Measurements from ENCODE around the gene NUDT22.

Gene NUDT22

GRCh38 chr11:64253481-64253880, 27.4 kb downstream of the NUDT22 start:
- peak overlapping the region; percentile 56 to 89 for H3K9ac ChIP-seq (ENCODE audit: low read depth in 1 of 2, low read length in 2 of 2)
- H3K9me3 ChIP-seq (ENCODE audit: control insufficient read depth in 1 of 2, low read length in 2 of 2): no peaks in the 10 kb centered on the region
- H3K4me3 ChIP-seq (ENCODE audit: low read depth in 1 of 2, low read length in 2 of 2): peak overlapping the region; percentile 66 to 90
- H3K36me3 ChIP-seq (ENCODE audit: control insufficient read depth in 1 of 2, insufficient read depth in 2 of 2, low read length in 2 of 2): peaks cover 20 to 41% of the 10 kb centered on the region in 2 donors
- no peaks in the 10 kb centered on the region for H3K27me3 ChIP-seq (ENCODE audit: control insufficient read depth in 1 of 2, insufficient read depth in 2 of 2, low read length in 2 of 2)
- peaks cover 49 to 57% of the 10 kb centered on the region in 2 donors for H3K4me1 ChIP-seq (ENCODE audit: control insufficient read depth in 1 of 2, insufficient read depth in 2 of 2, low read length in 2 of 2)
- H3K27ac ChIP-seq (ENCODE audit: low read depth, low read length): no peak overlapping the region

- no peak overlapping the region for H3K27ac ChIP-seq (ENCODE audit: low read depth, low read length)
- no peaks in the 10 kb centered on the region for H3K9me3 ChIP-seq (ENCODE audit: control insufficient read depth in 1 of 2, low read length in 2 of 2)
- H3K36me3 ChIP-seq (ENCODE audit: control insufficient read depth in 1 of 2, insufficient read depth in 2 of 2, low read length in 2 of 2): peaks cover 24 to 49% of the 10 kb centered on the region in 2 donors
- no peak overlapping the region for H3K9ac ChIP-seq (ENCODE audit: low read depth in 1 of 2, low read length in 2 of 2)
- no peaks in the 10 kb centered on the region for H3K27me3 ChIP-seq (ENCODE audit: control insufficient read depth in 1 of 2, insufficient read depth in 2 of 2, low read length in 2 of 2)
- H3K4me1 ChIP-seq (ENCODE audit: control insufficient read depth in 1 of 2, insufficient read depth in 2 of 2, low read length in 2 of 2): peaks cover 42 to 52% of the 10 kb centered on the region in 2 donors
- H3K4me3 ChIP-seq (ENCODE audit: low read depth in 1 of 2, low read length in 2 of 2): peak overlapping the region in 1 of 2 donors; percentile 66
Observed at GRCh38 chr11:64254326-64254725, 28.3 kb downstream of the NUDT22 start.

GRCh38 chr11:64255135-64256128, 29.4 kb downstream of the NUDT22 start:
- H3K27ac ChIP-seq (ENCODE audit: low read depth, low read length): no peak overlapping the region
- H3K36me3 ChIP-seq (ENCODE audit: control insufficient read depth in 1 of 2, insufficient read depth in 2 of 2, low read length in 2 of 2): peaks cover 35 to 61% of the 10 kb centered on the region in 2 donors
- H3K27me3 ChIP-seq (ENCODE audit: control insufficient read depth in 1 of 2, insufficient read depth in 2 of 2, low read length in 2 of 2): no peaks in the 10 kb centered on the region
- H3K4me3 ChIP-seq (ENCODE audit: low read depth in 1 of 2, low read length in 2 of 2): no peak overlapping the region
- H3K9me3 ChIP-seq (ENCODE audit: control insufficient read depth in 1 of 2, low read length in 2 of 2): no peaks in the 10 kb centered on the region
- H3K9ac ChIP-seq (ENCODE audit: low read depth in 1 of 2, low read length in 2 of 2): no peak overlapping the region
- H3K4me1 ChIP-seq (ENCODE audit: control insufficient read depth in 1 of 2, insufficient read depth in 2 of 2, low read length in 2 of 2): peaks cover 35 to 42% of the 10 kb centered on the region in 2 donors

- H3K4me3 ChIP-seq (ENCODE audit: low read depth in 1 of 2, low read length in 2 of 2): no peak overlapping the region
- H3K9me3 ChIP-seq (ENCODE audit: control insufficient read depth in 1 of 2, low read length in 2 of 2): no peaks in the 10 kb centered on the region
- no peak overlapping the region for H3K27ac ChIP-seq (ENCODE audit: low read depth, low read length)
- peaks cover 30 to 35% of the 10 kb centered on the region in 2 donors for H3K4me1 ChIP-seq (ENCODE audit: control insufficient read depth in 1 of 2, insufficient read depth in 2 of 2, low read length in 2 of 2)
- H3K9ac ChIP-seq (ENCODE audit: low read depth in 1 of 2, low read length in 2 of 2): no peak overlapping the region
- H3K27me3 ChIP-seq (ENCODE audit: control insufficient read depth in 1 of 2, insufficient read depth in 2 of 2, low read length in 2 of 2): no peaks in the 10 kb centered on the region
- H3K36me3 ChIP-seq (ENCODE audit: control insufficient read depth in 1 of 2, insufficient read depth in 2 of 2, low read length in 2 of 2): peaks cover 38 to 68% of the 10 kb centered on the region in 2 donors
Observed at GRCh38 chr11:64256300-64256699, 30.2 kb downstream of the NUDT22 start.

- peaks cover 51 to 89% of the 10 kb centered on the region in 2 donors for H3K36me3 ChIP-seq (ENCODE audit: control insufficient read depth in 1 of 2, insufficient read depth in 2 of 2, low read length in 2 of 2)
Observed at GRCh38 chr11:64258356-64258755, 32.3 kb downstream of the NUDT22 start.

GRCh38 chr11:64258946-64259532, 33.0 kb downstream of the NUDT22 start:
- Histone ChIP-seq H3K9ac (ENCODE audit: low read depth in 1 of 2, low read length in 2 of 2) (no peak overlapping the region), H3K4me1 (ENCODE audit: control insufficient read depth in 1 of 2, insufficient read depth in 2 of 2, low read length in 2 of 2) (peaks cover 16 to 17% of the 10 kb centered on the region in 2 donors), H3K27me3 (ENCODE audit: control insufficient read depth in 1 of 2, insufficient read depth in 2 of 2, low read length in 2 of 2) (no peaks in the 10 kb centered on the region), H3K36me3 (ENCODE audit: control insufficient read depth in 1 of 2, insufficient read depth in 2 of 2, low read length in 2 of 2) (peaks cover 57 to 94% of the 10 kb centered on the region in 2 donors), H3K4me3 (ENCODE audit: low read depth in 1 of 2, low read length in 2 of 2) (no peak overlapping the region), H3K9me3 (ENCODE audit: control insufficient read depth in 1 of 2, low read length in 2 of 2) (no peaks in the 10 kb centered on the region), H3K27ac (ENCODE audit: low read depth, low read length) (no peak overlapping the region)

More at GRCh38 chr11:64258356-64258755, 32.3 kb downstream of the NUDT22 start:
- Histone ChIP-seq H3K9ac (ENCODE audit: low read depth in 1 of 2, low read length in 2 of 2) (no peak overlapping the region), H3K4me3 (ENCODE audit: low read depth in 1 of 2, low read length in 2 of 2) (no peak overlapping the region), H3K9me3 (ENCODE audit: control insufficient read depth in 1 of 2, low read length in 2 of 2) (no peaks in the 10 kb centered on the region), H3K27ac (ENCODE audit: low read depth, low read length) (no peak overlapping the region), H3K4me1 (ENCODE audit: control insufficient read depth in 1 of 2, insufficient read depth in 2 of 2, low read length in 2 of 2) (peaks cover 23 to 24% of the 10 kb centered on the region in 2 donors), H3K27me3 (ENCODE audit: control insufficient read depth in 1 of 2, insufficient read depth in 2 of 2, low read length in 2 of 2) (no peaks in the 10 kb centered on the region)

- Histone ChIP-seq H3K36me3 (ENCODE audit: control insufficient read depth in 1 of 2, insufficient read depth in 2 of 2, low read length in 2 of 2) (peaks cover 63 to 94% of the 10 kb centered on the region in 2 donors), H3K4me1 (ENCODE audit: control insufficient read depth in 1 of 2, insufficient read depth in 2 of 2, low read length in 2 of 2) (peaks cover 10 to 15% of the 10 kb centered on the region in 2 donors), H3K27me3 (ENCODE audit: control insufficient read depth in 1 of 2, insufficient read depth in 2 of 2, low read length in 2 of 2) (no peaks in the 10 kb centered on the region), H3K4me3 (ENCODE audit: low read depth in 1 of 2, low read length in 2 of 2) (no peak overlapping the region), H3K9me3 (ENCODE audit: control insufficient read depth in 1 of 2, low read length in 2 of 2) (no peaks in the 10 kb centered on the region), H3K27ac (ENCODE audit: low read depth, low read length) (no peak overlapping the region), H3K9ac (ENCODE audit: low read depth in 1 of 2, low read length in 2 of 2) (no peak overlapping the region)
Observed at GRCh38 chr11:64259533-64260067, 33.5 kb downstream of the NUDT22 start.

- Histone ChIP-seq H3K9ac (ENCODE audit: low read depth in 1 of 2, low read length in 2 of 2) (no peak overlapping the region), H3K27ac (ENCODE audit: low read depth, low read length) (no peak overlapping the region), H3K36me3 (ENCODE audit: control insufficient read depth in 1 of 2, insufficient read depth in 2 of 2, low read length in 2 of 2) (peaks cover 60 to 90% of the 10 kb centered on the region in 2 donors), H3K4me1 (ENCODE audit: control insufficient read depth in 1 of 2, insufficient read depth in 2 of 2, low read length in 2 of 2) (peaks cover 5 to 9% of the 10 kb centered on the region in 2 donors), H3K9me3 (ENCODE audit: control insufficient read depth in 1 of 2, low read length in 2 of 2) (no peaks in the 10 kb centered on the region), H3K27me3 (ENCODE audit: control insufficient read depth in 1 of 2, insufficient read depth in 2 of 2, low read length in 2 of 2) (no peaks in the 10 kb centered on the region), H3K4me3 (ENCODE audit: low read depth in 1 of 2, low read length in 2 of 2) (no peak overlapping the region)
Observed at GRCh38 chr11:64260147-64260708, 34.2 kb downstream of the NUDT22 start.

- H3K36me3 ChIP-seq (ENCODE audit: control insufficient read depth in 1 of 2, insufficient read depth in 2 of 2, low read length in 2 of 2): peaks cover 63 to 90% of the 10 kb centered on the region in 2 donors
- H3K4me3 ChIP-seq (ENCODE audit: low read depth in 1 of 2, low read length in 2 of 2): no peak overlapping the region
- H3K9ac ChIP-seq (ENCODE audit: low read depth in 1 of 2, low read length in 2 of 2): no peak overlapping the region
- H3K9me3 ChIP-seq (ENCODE audit: control insufficient read depth in 1 of 2, low read length in 2 of 2): no peaks in the 10 kb centered on the region
- no peak overlapping the region for H3K27ac ChIP-seq (ENCODE audit: low read depth, low read length)
- no peaks in the 10 kb centered on the region for H3K27me3 ChIP-seq (ENCODE audit: control insufficient read depth in 1 of 2, insufficient read depth in 2 of 2, low read length in 2 of 2)
- peaks cover 17 to 19% of the 10 kb centered on the region in 2 donors for H3K4me1 ChIP-seq (ENCODE audit: control insufficient read depth in 1 of 2, insufficient read depth in 2 of 2, low read length in 2 of 2)
Observed at GRCh38 chr11:64261556-64262080, 35.5 kb downstream of the NUDT22 start.
